Keratinocyte (primary cell): Measurements from ENCODE around the gene CRYL1. TPM values are rescaled to one million over a fixed set of nuclear protein-coding genes. Genes with fewer than 3 reads are reported as not detected.

ENCODE experiments used
- DNase-seq: peaks from one replicate; pipeline ENCODE4 v3.0.0-alpha.2; 2011; ENCODE audit warnings: low read depth, missing footprints, low spot score
- FAIRE-seq: peaks from 2 replicates; lab custom pipeline; 2011; peaks lifted over from hg19 to GRCh38; lab: Jason Lieb, UNC
- H2AFZ ChIP-seq: 2 replicates; pipeline ENCODE4 v1.6.0; 2012; ENCODE audit warnings: low read length, control low read depth, inconsistent platforms; ENCODE audit not compliant: control insufficient read depth
- H3K27ac ChIP-seq: 2 replicates; pipeline ENCODE4 v1.5.1; 2011; ENCODE audit warnings: low read length; ENCODE audit not compliant: control insufficient read depth, insufficient read depth
- H3K27me3 ChIP-seq: 3 replicates; pipeline ENCODE4 v1.6.0; 2011; ENCODE audit warnings: low read length; ENCODE audit not compliant: control insufficient read depth, insufficient read depth; ENCODE audit errors: extremely low read depth
- H3K36me3 ChIP-seq, 2 experiments: 2 replicates in 1 of 2; 3 replicates in 1 of 2; pipeline ENCODE4 v1.5.1; 2011; ENCODE audit warnings: low read length in 2 of 2, mild to moderate bottlenecking in 1 of 2; ENCODE audit not compliant: control insufficient read depth in 2 of 2, insufficient read depth in 2 of 2; ENCODE audit errors: extremely low read depth in 1 of 2
- H3K4me1 ChIP-seq: 3 replicates; pipeline ENCODE4 v1.5.1; 2011; ENCODE audit warnings: low read length; ENCODE audit not compliant: control insufficient read depth, insufficient read depth; ENCODE audit errors: extremely low read depth
- H3K4me2 ChIP-seq: 3 replicates; pipeline ENCODE4 v1.6.0; 2011; ENCODE audit warnings: low read depth, low read length; ENCODE audit not compliant: control insufficient read depth, insufficient read depth; ENCODE audit errors: extremely low read depth
- H3K4me3 ChIP-seq, 3 experiments: fragments of 200-600 bp in 1 of 3; sonication (generic) in 1 of 3; 2 replicates in 2 of 3; 3 replicates in 1 of 3; pipeline ENCODE4 v1.5.1; 2011 to 2016; ENCODE audit warnings: low read length in 3 of 3, mild to moderate bottlenecking in 3 of 3, control low read depth in 2 of 3, inconsistent platforms in 1 of 3, low read depth in 1 of 3, mixed read lengths in 1 of 3, mixed run types in 1 of 3, moderate library complexity in 1 of 3; ENCODE audit not compliant: control insufficient read depth in 2 of 3, insufficient read depth in 2 of 3; ENCODE audit errors: extremely low read depth in 1 of 3
- H3K79me2 ChIP-seq: 2 replicates; pipeline ENCODE4 v1.6.0; 2012; ENCODE audit warnings: low read length; ENCODE audit not compliant: control insufficient read depth, insufficient read depth
- H3K9ac ChIP-seq: 3 replicates; pipeline ENCODE4 v1.6.0; 2011; ENCODE audit warnings: low read length; ENCODE audit not compliant: control insufficient read depth, insufficient read depth; ENCODE audit errors: extremely low read depth
- H3K9me1 ChIP-seq: 3 replicates; pipeline ENCODE4 v1.6.0; 2011; ENCODE audit warnings: low read length; ENCODE audit not compliant: control insufficient read depth, insufficient read depth; ENCODE audit errors: extremely low read depth
- H3K9me3 ChIP-seq: 2 replicates; pipeline ENCODE4 v1.5.1; 2012; ENCODE audit warnings: low read depth, low read length; ENCODE audit not compliant: control insufficient read depth
- H4K20me1 ChIP-seq: 3 replicates; pipeline ENCODE4 v1.6.0; 2011; ENCODE audit warnings: low read length; ENCODE audit not compliant: control insufficient read depth, insufficient read depth; ENCODE audit errors: extremely low read depth
- CTCF ChIP-seq, 3 experiments: IDR thresholded peaks in 1 of 3; conservative IDR thresholded peaks in 1 of 3; optimal IDR thresholded peaks in 1 of 3; 2 replicates in 2 of 3; 3 replicates in 1 of 3; pipeline versions ENCODE3 to v1.5.1; 2011; ENCODE audit warnings: low read length in 3 of 3, mild to moderate bottlenecking in 3 of 3, moderate library complexity in 2 of 3, control low read depth in 1 of 3, inconsistent platforms in 1 of 3; ENCODE audit not compliant: insufficient read depth in 2 of 3; ENCODE audit errors: extremely low read depth in 1 of 3
- EZH2 ChIP-seq: IDR thresholded peaks from one replicate; pipeline ENCODE4 v1.6.1; 2012; ENCODE audit warnings: inconsistent platforms, mild to moderate bottlenecking, low read length, moderate library complexity
- dilution Hi-C: fragments of 300-500 bp; cut with MboI; formaldehyde crosslinking; loops from one replicate; pipeline ENCODE4 v1.7.0; 2020; ENCODE audit warnings: low sequenced_read_pairs; ENCODE audit not compliant: extremely low pct_ligation_motif_present
- polyA plus RNA-seq, 5 experiments: library from polyadenylated mRNA; depleted of rRNA in 3 of 5; stranded (reverse) in 3 of 5; stranded (forward) in 1 of 5; unstranded in 1 of 5; fragments of >200 nt; gene quantifications; 1 replicate in 1 of 5; 2 replicates in 3 of 5; 3 replicates in 1 of 5; pipeline versions ENCODE4 v1.2.1 to v1.2.3, GENCODE V29; 2011 to 2012; ENCODE audit warnings: missing spikeins in 2 of 5, low read depth in 1 of 5, low replicate concordance in 1 of 5

CRYL1 gene
- polyA plus RNA-seq, 1 donor (not counting 4 experiments of a cell fraction or from before 2014, with no cell fraction given), result 27.2 TPM

GRCh38 chr13:20428666-20429644 lies 96.7 kb downstream of the CRYL1 start:
- Histone ChIP-seq H3K9me3 (no peaks in the 10 kb centered on the region), H3K4me1 (peaks cover 62% of the 10 kb centered on the region), H3K36me3 (no peaks in the 10 kb centered on the region)

GRCh38 chr13:20426766-20427448 lies 98.8 kb downstream of the CRYL1 start:
- Histone ChIP-seq H3K9me3 (no peaks in the 10 kb centered on the region), H3K79me2 (no peaks in the 10 kb centered on the region), H3K4me1 (peaks cover 60% of the 10 kb centered on the region), H4K20me1 (no peaks in the 10 kb centered on the region), H3K9me1 (no peaks in the 10 kb centered on the region), H3K4me3 (no peak overlapping the region), H3K4me2 (no peak overlapping the region), H2AFZ (no peak overlapping the region), H3K36me3 (no peaks in the 10 kb centered on the region), H3K9ac (no peak overlapping the region), H3K27me3 (no peaks in the 10 kb centered on the region), H3K27ac (no peak overlapping the region)
- DNase-seq (no peak), FAIRE-seq (peak; percentile 66)
- dilution Hi-C loops, result no loop called here
- TF ChIP-seq EZH2, result no peak
- no peak for TF ChIP-seq CTCF (optimal IDR thresholded peaks at IDR 0.05 in 1 of 3, IDR thresholded peaks at IDR 0.05 in 1 of 3, conservative IDR thresholded peaks at IDR 0.05 in 1 of 3; ENCODE audit: extremely low read depth in 1 of 3, insufficient read depth in 2 of 3, low read length in 3 of 3)

More at GRCh38 chr13:20428666-20429644, 96.7 kb downstream of the CRYL1 start:
- no peak overlapping the region for H3K9ac ChIP-seq
- no peaks in the 10 kb centered on the region for H3K79me2 ChIP-seq
- TF ChIP-seq CTCF (optimal IDR thresholded peaks at IDR 0.05 in 1 of 3, IDR thresholded peaks at IDR 0.05 in 1 of 3, conservative IDR thresholded peaks at IDR 0.05 in 1 of 3; ENCODE audit: extremely low read depth in 1 of 3, insufficient read depth in 2 of 3, low read length in 3 of 3) (no peak), EZH2 (no peak)
- no peaks in the 10 kb centered on the region for H3K9me1 ChIP-seq
- FAIRE-seq (peak; percentile 87), DNase-seq (no peak)
- no peaks in the 10 kb centered on the region for H4K20me1 ChIP-seq
- no peaks in the 10 kb centered on the region for H3K27me3 ChIP-seq
- dilution Hi-C loops, result no loop called here
- H3K4me2 ChIP-seq, result peak overlapping the region; percentile 13
- H3K27ac ChIP-seq, result peak overlapping the region; percentile 33
- no peak overlapping the region for H2AFZ ChIP-seq
- no peak overlapping the region for H3K4me3 ChIP-seq
